Keratinocyte (primary cell): Measurements from ENCODE around the gene ROPN1.

Experiments
- CTCF ChIP-seq, 3 experiments: IDR thresholded peaks in 1 of 3; conservative IDR thresholded peaks in 1 of 3; optimal IDR thresholded peaks in 1 of 3; 2 replicates in 2 of 3; 3 replicates in 1 of 3; pipeline versions ENCODE3 to v1.5.1; 2011; ENCODE audit warnings: low read length in 3 of 3, mild to moderate bottlenecking in 3 of 3, moderate library complexity in 2 of 3, control low read depth in 1 of 3, inconsistent platforms in 1 of 3; ENCODE audit not compliant: insufficient read depth in 2 of 3; ENCODE audit errors: extremely low read depth in 1 of 3
- EZH2 ChIP-seq: IDR thresholded peaks from one replicate; pipeline ENCODE4 v1.6.1; 2012; ENCODE audit warnings: inconsistent platforms, mild to moderate bottlenecking, low read length, moderate library complexity

- TF ChIP-seq CTCF (optimal IDR thresholded peaks at IDR 0.05 in 1 of 3, IDR thresholded peaks at IDR 0.05 in 1 of 3, conservative IDR thresholded peaks at IDR 0.05 in 1 of 3; ENCODE audit: extremely low read depth in 1 of 3, insufficient read depth in 2 of 3, low read length in 3 of 3) (no peak), EZH2 (no peak)
Measured at GRCh38 chr3:124032311-124032880, 40.5 kb upstream of the ROPN1 start.
